Activated T-helper 9 cell treated with anti-CD3 and anti-CD28 coated beads, Interleukin-2, amount 50 U/mL, for 16 hours (primary cell): Measurements from ENCODE around the gene CCDC12.

Source experiments
- DNase-seq: peaks from one replicate; pipeline ENCODE4 v3.0.0-alpha.2; 2020; ENCODE audit warnings: low read depth

CCDC12 gene

GRCh38 chr3:46955157-46955556 lies 21.4 kb downstream of the CCDC12 start:
- DNase-seq = no peak

GRCh38 chr3:46954178-46954577 lies 22.4 kb downstream of the CCDC12 start:
- DNase-seq = no peak

GRCh38 chr3:46953234-46954010 lies 23.1 kb downstream of the CCDC12 start:
- DNase-seq = no peak

GRCh38 chr3:46952813-46953212 lies 23.7 kb downstream of the CCDC12 start:
- DNase-seq = no peak

GRCh38 chr3:46950650-46951241 lies 25.8 kb downstream of the CCDC12 start:
- no peak for DNase-seq

- no peak for DNase-seq
Observed at GRCh38 chr3:46950177-46950576, 26.4 kb downstream of the CCDC12 start.

- DNase-seq = no peak
Observed at GRCh38 chr3:46948830-46949671, 27.5 kb downstream of the CCDC12 start.

- DNase-seq = peak; percentile 63
Observed at GRCh38 chr3:46947981-46948791, 28.4 kb downstream of the CCDC12 start.

- no peak for DNase-seq
Observed at GRCh38 chr3:46947546-46947901, 29.0 kb downstream of the CCDC12 start.

GRCh38 chr3:46946856-46947545 lies 29.5 kb downstream of the CCDC12 start:
- DNase-seq = peak; percentile 55

- no peak for DNase-seq
Observed at GRCh38 chr3:46946416-46946815, 30.1 kb downstream of the CCDC12 start.

- DNase-seq = no peak
Observed at GRCh38 chr3:46944191-46944590, 32.4 kb downstream of the CCDC12 start.

- DNase-seq = no peak
Observed at GRCh38 chr3:46943237-46944187, 33.0 kb downstream of the CCDC12 start.

- no peak for DNase-seq
Observed at GRCh38 chr3:46942481-46943236, 33.9 kb downstream of the CCDC12 start.

GRCh38 chr3:46942076-46942475 lies 34.5 kb downstream of the CCDC12 start:
- no peak for DNase-seq

GRCh38 chr3:46939578-46940445 lies 36.7 kb downstream of the CCDC12 start:
- DNase-seq = no peak

- DNase-seq = no peak
Observed at GRCh38 chr3:46938118-46938517, 38.4 kb downstream of the CCDC12 start.

- no peak for DNase-seq
Observed at GRCh38 chr3:46936733-46937250, 39.8 kb downstream of the CCDC12 start.
